Dermis microvascular lymphatic vessel endothelial cell (primary cell): ENCODE results near the gene LZTS3. TPM values are rescaled to one million over a fixed set of nuclear protein-coding genes. Genes with fewer than 3 reads are reported as not detected.
A peak's percentile ranks its signal among the peaks of the same experiment; 100 is the strongest.
"Not testable (repeated sequence)": the region's sequence is repeated elsewhere in the genome, so short reads cannot be mapped to it uniquely, and the experiment has no call there.

Experiments used
- DNase-seq, 2 donors: peaks; one replicate each; pipeline versions ENCODE4 v3.0.0 to v3.0.0-alpha.2; 2010; ENCODE audit warnings: low read depth in 2 of 2
- total RNA-seq: library from RNA; depleted of rRNA; stranded (reverse); fragments of >200 nt; gene quantifications from 2 replicates; pipeline ENCODE4 v1.2.1, GENCODE V29; 2014

LZTS3 gene
- total RNA-seq, 1 donor from 2014 or later = 3.5 TPM

- no peak for DNase-seq
Observed at GRCh38 chr20:3135507-3136070, 37.8 kb downstream of the LZTS3 start.

- DNase-seq = no peak
Observed at GRCh38 chr20:3134151-3134550, 39.2 kb downstream of the LZTS3 start.

- DNase-seq = no peak
Observed at GRCh38 chr20:3133155-3133554, 40.2 kb downstream of the LZTS3 start.

- no peak for DNase-seq
Observed at GRCh38 chr20:3130051-3130600, 43.2 kb downstream of the LZTS3 start.

- DNase-seq = no peak
Observed at GRCh38 chr20:3129094-3129493, 44.3 kb downstream of the LZTS3 start.

- DNase-seq = no peak
Observed at GRCh38 chr20:3128275-3128984, 44.9 kb downstream of the LZTS3 start.

- DNase-seq = no peak
Observed at GRCh38 chr20:3126527-3126859, 46.9 kb downstream of the LZTS3 start.

- DNase-seq = not testable (repeated sequence)
Observed at GRCh38 chr20:3125776-3126526, 47.4 kb downstream of the LZTS3 start.

GRCh38 chr20:3124773-3125560 is 48.4 kb downstream of the LZTS3 start:
- DNase-seq = not testable (repeated sequence)

- not testable (repeated sequence) for DNase-seq
Observed at GRCh38 chr20:3124163-3124562, 49.2 kb downstream of the LZTS3 start.

GRCh38 chr20:3123542-3123941 is 49.8 kb downstream of the LZTS3 start:
- DNase-seq = peak; percentile 7 to 11

- DNase-seq = no peak
Observed at GRCh38 chr20:3121955-3122610, 51.3 kb downstream of the LZTS3 start.

GRCh38 chr20:3121271-3121911 is 52.0 kb downstream of the LZTS3 start:
- peak in 1 of 2 donors; percentile 69 for DNase-seq

GRCh38 chr20:3119044-3119443 is 54.3 kb downstream of the LZTS3 start:
- DNase-seq = no peak

- DNase-seq = peak; percentile 75 to 77
Observed at GRCh38 chr20:3117839-3118379, 55.4 kb downstream of the LZTS3 start.

- DNase-seq = no peak
Observed at GRCh38 chr20:3116341-3116740, 57.0 kb downstream of the LZTS3 start.

- DNase-seq = peak; percentile 24 to 57
Observed at GRCh38 chr20:3115190-3116107, 57.9 kb downstream of the LZTS3 start.
